ENCODE measurements around the gene GASK1A. TPM values are rescaled to one million over a fixed set of nuclear protein-coding genes. Genes with fewer than 3 reads are reported as not detected.
A peak's percentile ranks its signal among the peaks of the same experiment; 100 is the strongest.

GASK1A gene
- total and polyA plus RNA-seq, 4 donors: 0.79 to 22.8 (median 4.6) TPM

- no peak overlapping the region for H3K4me3 ChIP-seq (ENCODE audit: low read depth in 1 of 3, low read length in 3 of 3)
- no peaks in the 10 kb centered on the region for H3K27me3 ChIP-seq (ENCODE audit: control insufficient read depth in 4 of 4, insufficient read depth in 4 of 4, low read length in 3 of 4)
- H3K9ac ChIP-seq (ENCODE audit: low read depth in 1 of 2, low read length in 2 of 2): no peak overlapping the region
- H3K4me1 ChIP-seq (ENCODE audit: control insufficient read depth in 4 of 4, insufficient read depth in 4 of 4, low read length in 3 of 4): peaks cover 0 to 5% (median under 1%) of the 10 kb centered on the region in 4 donors
- DNase-seq (ENCODE audit: low spot score): no peak
- H3K36me3 ChIP-seq (ENCODE audit: control insufficient read depth in 4 of 4, insufficient read depth in 3 of 4, low read depth in 1 of 4, low read length in 3 of 4): no peaks in the 10 kb centered on the region
- TF ChIP-seq TAF1 (conservative IDR thresholded peaks at IDR 0.05): no peak
- TF ChIP-seq SP1 (IDR thresholded peaks at IDR 0.05): no peak
- no peak for TF ChIP-seq CTCF (IDR thresholded peaks at IDR 0.05; ENCODE audit: low read depth, low read length, missing input control)
- TF ChIP-seq MAX (IDR thresholded peaks at IDR 0.05): no peak
- TF ChIP-seq GABPA (IDR thresholded peaks at IDR 0.05 in 1 of 2, conservative IDR thresholded peaks at IDR 0.05 in 1 of 2): no peak
- TF ChIP-seq HNF4G (IDR thresholded peaks at IDR 0.05): no peak
- no peak for TF ChIP-seq RAD21 (IDR thresholded peaks at IDR 0.05)
- TF ChIP-seq NR2F2 (IDR thresholded peaks at IDR 0.05): no peak
- TF ChIP-seq FOXA1 (IDR thresholded peaks at IDR 0.05): no peak
- WGBS: 94% methylated on average over 6 of the region's 6 CpGs
- no peak overlapping the region for H3K27ac ChIP-seq (ENCODE audit: low read depth in 1 of 2, low read length in 2 of 2)
- H3K9me3 ChIP-seq (ENCODE audit: control insufficient read depth in 4 of 4, low read length in 3 of 4): no peaks in the 10 kb centered on the region
Measured at GRCh38 chr3:43086460-43087165, 107.5 kb downstream of the GASK1A start.

DNA sequence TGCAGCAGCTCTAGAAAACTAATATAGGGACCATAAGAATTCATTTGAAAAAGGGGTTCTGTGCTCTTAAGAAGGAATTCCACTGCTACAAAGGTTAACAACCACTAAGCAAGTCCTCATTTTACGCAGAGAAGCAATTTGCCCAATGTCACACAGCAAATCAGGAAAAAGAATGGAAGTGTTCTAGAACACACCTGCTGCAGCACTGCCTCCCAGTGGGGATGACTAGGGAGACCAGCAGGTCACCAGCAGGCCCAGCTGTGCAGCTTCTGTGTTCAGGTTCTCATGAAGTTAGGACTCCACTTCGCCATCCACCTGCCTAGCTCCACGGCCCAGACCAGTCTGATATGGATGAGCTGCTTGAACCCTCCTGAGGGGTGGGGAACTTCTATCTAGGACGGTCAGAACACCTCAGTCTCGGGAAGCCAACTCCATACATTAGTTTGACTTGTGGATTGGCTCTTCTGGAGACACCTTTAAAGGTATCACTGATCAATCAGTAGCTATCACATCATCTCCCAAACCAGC lies 108.2 kb downstream of the GASK1A start:
- peaks cover 0 to 5% (median under 1%) of the 10 kb centered on the region in 4 donors for H3K4me1 ChIP-seq (ENCODE audit: control insufficient read depth in 4 of 4, insufficient read depth in 4 of 4, low read length in 3 of 4)
- H3K4me3 ChIP-seq (ENCODE audit: low read depth in 1 of 3, low read length in 3 of 3): no peak overlapping the region
- H3K36me3 ChIP-seq (ENCODE audit: control insufficient read depth in 4 of 4, insufficient read depth in 3 of 4, low read depth in 1 of 4, low read length in 3 of 4): no peaks in the 10 kb centered on the region
- WGBS: 91% methylated on average over 5 of the region's 5 CpGs
- no peaks in the 10 kb centered on the region for H3K9me3 ChIP-seq (ENCODE audit: control insufficient read depth in 4 of 4, low read length in 3 of 4)
- no peak overlapping the region for H3K9ac ChIP-seq (ENCODE audit: low read depth in 1 of 2, low read length in 2 of 2)
- DNase-seq (ENCODE audit: low spot score): no peak
- H3K27ac ChIP-seq (ENCODE audit: low read depth in 1 of 2, low read length in 2 of 2): no peak overlapping the region
- H3K27me3 ChIP-seq (ENCODE audit: control insufficient read depth in 4 of 4, insufficient read depth in 4 of 4, low read length in 3 of 4): no peaks in the 10 kb centered on the region
- TF ChIP-seq SP1 (IDR thresholded peaks at IDR 0.05): no peak
- TF ChIP-seq TAF1 (conservative IDR thresholded peaks at IDR 0.05): no peak
- no peak for TF ChIP-seq NR2F2 (IDR thresholded peaks at IDR 0.05)
- no peak for TF ChIP-seq YY1 (IDR thresholded peaks at IDR 0.05)
- TF ChIP-seq FOXA2 (IDR thresholded peaks at IDR 0.05): no peak
- TF ChIP-seq MAX (IDR thresholded peaks at IDR 0.05): no peak
- no peak for TF ChIP-seq HNF4A (conservative IDR thresholded peaks at IDR 0.05)
- no peak for TF ChIP-seq HNF4G (IDR thresholded peaks at IDR 0.05)
- peak; percentile 55 for TF ChIP-seq CTCF (IDR thresholded peaks at IDR 0.05; ENCODE audit: low read depth, low read length, missing input control)
- TF ChIP-seq RAD21 (IDR thresholded peaks at IDR 0.05): peak; percentile 82 to 92
- TF ChIP-seq RXRA (IDR thresholded peaks at IDR 0.05): peak in 1 of 2 donors; percentile 13
